Measurements from ENCODE around the gene EPN2.

The EPN2 gene

DNA sequence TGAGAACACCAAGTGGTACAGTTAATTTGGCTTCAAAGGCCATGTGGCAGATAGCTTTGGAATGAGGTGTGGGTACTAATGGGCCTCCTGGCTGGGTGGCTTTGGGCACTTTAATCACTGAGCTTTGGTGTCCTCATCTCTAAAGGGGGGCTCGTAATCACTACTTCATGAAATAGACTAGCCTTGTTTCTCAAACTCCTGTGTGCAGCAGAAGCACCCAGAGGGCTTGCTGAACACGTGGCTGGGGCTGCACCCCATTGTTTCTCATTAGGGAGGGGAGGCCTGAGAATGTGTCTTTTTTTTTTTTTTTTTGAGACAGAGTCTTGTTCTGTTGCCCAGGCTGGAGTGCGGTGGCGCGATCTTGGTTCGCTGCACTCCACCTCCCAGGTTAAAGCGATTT, 5.8 kb downstream of the EPN2 start:
- H3K9ac ChIP-seq (ENCODE audit: low read depth in 1 of 2, low read length in 2 of 2) = no peak overlapping the region
- no peak overlapping the region for H3K27ac ChIP-seq (ENCODE audit: low read depth, low read length)
- peaks cover 8 to 20% of the 10 kb centered on the region in 2 donors for H3K4me1 ChIP-seq (ENCODE audit: control insufficient read depth in 1 of 2, insufficient read depth in 2 of 2, low read length in 2 of 2)

DNA sequence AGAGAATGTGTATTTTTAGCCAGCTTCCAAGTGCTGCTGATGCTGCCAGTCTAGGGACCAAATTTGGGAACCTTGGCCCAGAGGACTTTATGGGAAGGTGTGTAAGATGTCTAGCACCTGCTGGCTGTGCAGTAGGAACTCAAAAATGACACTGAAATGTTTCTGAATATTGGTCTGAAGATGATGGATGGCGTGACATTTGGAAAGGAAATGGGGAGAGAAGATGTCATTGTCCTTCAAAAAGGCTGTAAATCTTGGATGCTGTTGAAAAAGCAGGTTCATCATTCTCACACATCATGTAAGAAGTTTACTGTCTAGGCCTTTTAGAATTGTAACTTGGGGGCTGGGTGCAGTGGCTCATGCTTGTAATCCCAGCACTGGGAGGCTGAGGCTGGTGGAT, 6.7 kb downstream of the EPN2 start:
- Histone ChIP-seq H3K27ac (ENCODE audit: low read depth, low read length) (no peak overlapping the region), H3K4me3 (ENCODE audit: low read depth in 1 of 2, low read length in 2 of 2) (no peak overlapping the region), H3K36me3 (ENCODE audit: control insufficient read depth in 1 of 2, insufficient read depth in 2 of 2, low read length in 2 of 2) (no peaks in the 10 kb centered on the region), H3K9me3 (ENCODE audit: control insufficient read depth in 1 of 2, low read length in 2 of 2) (no peaks in the 10 kb centered on the region), H3K9ac (ENCODE audit: low read depth in 1 of 2, low read length in 2 of 2) (no peak overlapping the region), H3K27me3 (ENCODE audit: control insufficient read depth in 1 of 2, insufficient read depth in 2 of 2, low read length in 2 of 2) (no peaks in the 10 kb centered on the region), H3K4me1 (ENCODE audit: control insufficient read depth in 1 of 2, insufficient read depth in 2 of 2, low read length in 2 of 2) (peaks cover 10 to 21% of the 10 kb centered on the region in 2 donors)

More for the DNA sequence above, 5.8 kb downstream of the EPN2 start:
- Histone ChIP-seq H3K27me3 (ENCODE audit: control insufficient read depth in 1 of 2, insufficient read depth in 2 of 2, low read length in 2 of 2) (no peaks in the 10 kb centered on the region), H3K4me3 (ENCODE audit: low read depth in 1 of 2, low read length in 2 of 2) (no peak overlapping the region), H3K9me3 (ENCODE audit: control insufficient read depth in 1 of 2, low read length in 2 of 2) (no peaks in the 10 kb centered on the region), H3K36me3 (ENCODE audit: control insufficient read depth in 1 of 2, insufficient read depth in 2 of 2, low read length in 2 of 2) (no peaks in the 10 kb centered on the region)

DNA sequence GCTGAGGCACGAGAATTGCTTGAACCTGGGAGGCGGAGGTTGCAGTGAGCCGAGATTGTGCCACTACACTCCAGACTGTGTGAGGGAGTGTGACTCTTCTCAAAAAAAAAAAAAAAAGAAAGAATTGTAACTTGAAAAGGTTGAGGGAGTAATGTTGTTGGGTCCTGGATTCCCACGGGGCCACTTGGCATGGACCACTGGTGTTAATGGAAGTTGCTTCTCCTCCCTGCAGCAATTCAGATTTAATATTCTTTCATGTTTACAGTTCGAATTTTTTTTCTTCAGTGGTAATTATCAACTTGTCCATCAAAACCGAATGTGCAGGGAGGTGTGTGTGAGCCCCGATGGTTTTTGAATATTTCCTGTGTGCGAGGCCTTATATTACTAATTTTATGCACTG, 7.2 kb downstream of the EPN2 start:
- no peaks in the 10 kb centered on the region for H3K9me3 ChIP-seq (ENCODE audit: control insufficient read depth in 1 of 2, low read length in 2 of 2)
- no peaks in the 10 kb centered on the region for H3K36me3 ChIP-seq (ENCODE audit: control insufficient read depth in 1 of 2, insufficient read depth in 2 of 2, low read length in 2 of 2)
- no peak overlapping the region for H3K9ac ChIP-seq (ENCODE audit: low read depth in 1 of 2, low read length in 2 of 2)
- no peak overlapping the region for H3K4me3 ChIP-seq (ENCODE audit: low read depth in 1 of 2, low read length in 2 of 2)
- peaks cover 15 to 26% of the 10 kb centered on the region in 2 donors for H3K4me1 ChIP-seq (ENCODE audit: control insufficient read depth in 1 of 2, insufficient read depth in 2 of 2, low read length in 2 of 2)
- no peaks in the 10 kb centered on the region for H3K27me3 ChIP-seq (ENCODE audit: control insufficient read depth in 1 of 2, insufficient read depth in 2 of 2, low read length in 2 of 2)
- H3K27ac ChIP-seq (ENCODE audit: low read depth, low read length) = no peak overlapping the region

DNA sequence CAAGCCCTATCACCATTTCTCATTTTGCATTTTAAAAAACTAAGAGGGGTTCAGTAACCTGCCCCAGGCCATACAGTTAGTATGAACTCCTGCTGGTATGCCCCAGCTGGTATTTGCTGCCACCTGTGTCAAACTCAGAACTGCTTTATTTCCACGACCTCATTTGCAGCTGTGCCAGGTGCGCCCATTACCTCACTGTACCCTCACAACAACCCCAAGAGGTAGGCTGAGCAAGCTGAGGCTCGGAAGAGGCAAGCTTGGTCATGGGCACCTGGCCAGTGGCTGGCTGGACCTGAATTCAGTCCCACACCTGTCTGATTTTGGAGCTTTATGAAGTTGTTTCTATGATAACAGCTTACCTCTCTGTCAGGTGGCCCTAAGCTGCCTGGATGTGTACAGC, 7.6 kb downstream of the EPN2 start:
- Histone ChIP-seq H3K27me3 (ENCODE audit: control insufficient read depth in 1 of 2, insufficient read depth in 2 of 2, low read length in 2 of 2) (no peaks in the 10 kb centered on the region), H3K4me1 (ENCODE audit: control insufficient read depth in 1 of 2, insufficient read depth in 2 of 2, low read length in 2 of 2) (peaks cover 19 to 28% of the 10 kb centered on the region in 2 donors), H3K4me3 (ENCODE audit: low read depth in 1 of 2, low read length in 2 of 2) (no peak overlapping the region), H3K27ac (ENCODE audit: low read depth, low read length) (no peak overlapping the region), H3K36me3 (ENCODE audit: control insufficient read depth in 1 of 2, insufficient read depth in 2 of 2, low read length in 2 of 2) (no peaks in the 10 kb centered on the region), H3K9me3 (ENCODE audit: control insufficient read depth in 1 of 2, low read length in 2 of 2) (no peaks in the 10 kb centered on the region), H3K9ac (ENCODE audit: low read depth in 1 of 2, low read length in 2 of 2) (no peak overlapping the region)

DNA sequence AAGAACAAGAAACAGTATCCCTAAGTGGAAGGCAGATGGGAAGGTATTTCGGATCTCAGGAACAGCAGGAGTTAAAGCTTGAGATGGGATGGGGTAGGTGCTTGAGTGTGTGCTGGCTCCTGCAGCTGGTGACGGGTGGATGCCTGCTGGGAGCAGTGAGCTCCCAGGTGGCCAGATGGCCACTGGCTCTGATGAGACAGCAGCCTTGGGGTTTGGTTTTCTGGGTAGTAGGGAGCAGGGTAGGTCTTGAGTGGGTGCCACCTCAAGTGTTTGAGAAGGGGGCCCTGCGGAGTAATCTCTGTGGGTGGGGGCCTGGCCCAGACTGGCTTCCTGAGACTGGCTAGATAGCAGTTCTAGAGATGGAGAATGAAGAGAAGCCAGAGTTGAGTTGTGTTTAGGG, 10.3 kb downstream of the EPN2 start:
- Histone ChIP-seq H3K36me3 (ENCODE audit: control insufficient read depth in 1 of 2, insufficient read depth in 2 of 2, low read length in 2 of 2) (no peaks in the 10 kb centered on the region), H3K4me3 (ENCODE audit: low read depth in 1 of 2, low read length in 2 of 2) (no peak overlapping the region), H3K27ac (ENCODE audit: low read depth, low read length) (no peak overlapping the region), H3K9me3 (ENCODE audit: control insufficient read depth in 1 of 2, low read length in 2 of 2) (no peaks in the 10 kb centered on the region), H3K27me3 (ENCODE audit: control insufficient read depth in 1 of 2, insufficient read depth in 2 of 2, low read length in 2 of 2) (no peaks in the 10 kb centered on the region), H3K4me1 (ENCODE audit: control insufficient read depth in 1 of 2, insufficient read depth in 2 of 2, low read length in 2 of 2) (peaks cover 19 to 29% of the 10 kb centered on the region in 2 donors), H3K9ac (ENCODE audit: low read depth in 1 of 2, low read length in 2 of 2) (no peak overlapping the region)

DNA sequence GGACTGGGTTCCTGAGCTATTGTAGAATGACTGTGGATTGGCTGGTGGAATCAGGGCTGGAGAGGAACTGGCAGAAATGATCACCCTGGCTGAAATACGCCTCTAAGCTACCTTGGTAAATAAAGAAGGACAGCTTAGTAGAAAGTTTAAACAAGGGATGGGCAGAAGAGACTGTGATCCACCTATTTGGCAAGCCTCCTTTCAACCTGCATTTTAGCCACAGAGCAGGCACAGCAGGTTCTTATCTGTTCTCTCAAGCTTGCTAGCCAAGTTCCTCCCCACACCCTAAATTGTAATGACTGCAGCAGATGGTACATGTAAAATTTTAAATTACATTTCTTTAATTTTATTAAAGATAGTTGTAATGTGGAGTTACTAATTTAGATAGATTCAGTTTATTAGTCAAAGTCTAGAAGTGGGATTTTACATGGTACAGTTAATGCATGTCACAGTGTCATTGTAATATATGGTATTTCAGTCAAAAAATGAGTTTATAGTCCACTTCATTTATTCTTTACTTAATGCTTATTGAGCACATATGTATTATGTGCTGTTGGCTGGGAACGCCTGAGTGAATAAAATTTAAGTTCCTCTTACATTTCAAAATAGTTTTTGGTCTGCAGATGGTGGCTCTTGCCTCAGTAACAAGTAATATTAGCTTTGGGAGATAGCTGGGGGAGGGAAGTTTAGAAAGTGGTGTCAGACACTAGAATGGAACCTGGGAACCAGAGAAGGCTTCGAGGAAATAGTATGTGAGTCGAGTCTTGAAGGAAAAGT, 11.2 kb downstream of the EPN2 start:
- H3K4me1 ChIP-seq (ENCODE audit: control insufficient read depth in 1 of 2, insufficient read depth in 2 of 2, low read length in 2 of 2) = peaks cover 19 to 25% of the 10 kb centered on the region in 2 donors
- no peak overlapping the region for H3K27ac ChIP-seq (ENCODE audit: low read depth, low read length)
- no peaks in the 10 kb centered on the region for H3K9me3 ChIP-seq (ENCODE audit: control insufficient read depth in 1 of 2, low read length in 2 of 2)
- H3K27me3 ChIP-seq (ENCODE audit: control insufficient read depth in 1 of 2, insufficient read depth in 2 of 2, low read length in 2 of 2) = no peaks in the 10 kb centered on the region
- no peak overlapping the region for H3K4me3 ChIP-seq (ENCODE audit: low read depth in 1 of 2, low read length in 2 of 2)
- no peak overlapping the region for H3K9ac ChIP-seq (ENCODE audit: low read depth in 1 of 2, low read length in 2 of 2)
- H3K36me3 ChIP-seq (ENCODE audit: control insufficient read depth in 1 of 2, insufficient read depth in 2 of 2, low read length in 2 of 2) = no peaks in the 10 kb centered on the region

DNA sequence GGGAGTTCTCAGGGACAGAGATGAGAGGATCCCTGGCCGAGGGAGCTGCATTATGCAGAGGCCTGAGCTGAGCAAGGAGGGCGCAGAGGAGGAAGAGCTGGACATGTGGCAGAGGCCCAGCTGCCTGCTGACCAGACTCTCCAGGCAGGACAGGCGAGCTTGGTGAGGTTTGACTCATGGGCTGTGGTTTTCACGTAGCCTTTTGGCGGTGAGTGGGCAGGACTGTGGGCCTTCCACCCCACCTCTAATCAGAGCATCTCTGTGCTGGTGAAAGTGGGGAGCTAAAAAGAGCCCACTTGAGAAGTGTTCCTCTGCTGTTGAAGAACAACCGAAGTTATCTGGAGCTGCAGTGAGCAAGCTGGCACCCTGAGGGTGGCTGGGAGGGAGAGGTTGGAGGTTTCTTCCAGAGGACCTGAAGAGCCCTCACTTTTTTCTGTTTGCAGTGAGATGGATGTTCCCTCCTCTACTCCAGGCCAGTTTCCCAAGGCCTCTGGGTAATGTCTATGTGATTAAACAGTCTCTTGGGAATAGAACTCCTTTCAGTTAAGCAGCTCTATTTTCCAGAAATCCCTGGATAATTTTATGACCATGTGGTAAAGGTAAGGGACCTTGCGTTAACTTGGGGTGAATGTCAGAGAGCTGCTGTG, 11.9 kb downstream of the EPN2 start:
- H3K27me3 ChIP-seq (ENCODE audit: control insufficient read depth in 1 of 2, insufficient read depth in 2 of 2, low read length in 2 of 2) = no peaks in the 10 kb centered on the region
- H3K9me3 ChIP-seq (ENCODE audit: control insufficient read depth in 1 of 2, low read length in 2 of 2) = no peaks in the 10 kb centered on the region
- H3K4me3 ChIP-seq (ENCODE audit: low read depth in 1 of 2, low read length in 2 of 2) = no peak overlapping the region
- no peak overlapping the region for H3K27ac ChIP-seq (ENCODE audit: low read depth, low read length)
- H3K9ac ChIP-seq (ENCODE audit: low read depth in 1 of 2, low read length in 2 of 2) = no peak overlapping the region
- H3K36me3 ChIP-seq (ENCODE audit: control insufficient read depth in 1 of 2, insufficient read depth in 2 of 2, low read length in 2 of 2) = no peaks in the 10 kb centered on the region
- peaks cover 19 to 25% of the 10 kb centered on the region in 2 donors for H3K4me1 ChIP-seq (ENCODE audit: control insufficient read depth in 1 of 2, insufficient read depth in 2 of 2, low read length in 2 of 2)

DNA sequence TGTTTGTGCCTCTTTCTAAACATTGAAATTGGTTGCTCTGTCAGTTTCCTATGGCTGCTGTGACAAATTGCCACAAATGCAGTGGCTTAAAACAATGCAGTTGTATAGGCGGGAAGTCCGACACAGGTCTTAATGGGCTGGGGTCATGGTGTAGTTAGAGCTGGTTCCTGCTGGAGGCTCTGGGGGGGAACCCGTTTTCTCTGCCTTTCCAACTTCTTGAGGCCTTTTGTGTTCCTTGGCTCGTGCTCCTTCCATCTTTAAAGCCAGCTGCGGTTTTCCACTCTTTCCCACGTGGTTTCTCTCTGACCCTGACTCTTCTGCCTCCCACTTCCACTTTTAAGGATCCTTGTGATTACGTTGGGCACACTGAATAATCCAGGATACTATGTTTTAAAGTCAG, 12.5 kb downstream of the EPN2 start:
- Histone ChIP-seq H3K4me3 (ENCODE audit: low read depth in 1 of 2, low read length in 2 of 2) (no peak overlapping the region), H3K27ac (ENCODE audit: low read depth, low read length) (no peak overlapping the region), H3K9ac (ENCODE audit: low read depth in 1 of 2, low read length in 2 of 2) (no peak overlapping the region), H3K9me3 (ENCODE audit: control insufficient read depth in 1 of 2, low read length in 2 of 2) (no peaks in the 10 kb centered on the region), H3K36me3 (ENCODE audit: control insufficient read depth in 1 of 2, insufficient read depth in 2 of 2, low read length in 2 of 2) (no peaks in the 10 kb centered on the region), H3K4me1 (ENCODE audit: control insufficient read depth in 1 of 2, insufficient read depth in 2 of 2, low read length in 2 of 2) (peaks cover 19 to 25% of the 10 kb centered on the region in 2 donors), H3K27me3 (ENCODE audit: control insufficient read depth in 1 of 2, insufficient read depth in 2 of 2, low read length in 2 of 2) (no peaks in the 10 kb centered on the region)

DNA sequence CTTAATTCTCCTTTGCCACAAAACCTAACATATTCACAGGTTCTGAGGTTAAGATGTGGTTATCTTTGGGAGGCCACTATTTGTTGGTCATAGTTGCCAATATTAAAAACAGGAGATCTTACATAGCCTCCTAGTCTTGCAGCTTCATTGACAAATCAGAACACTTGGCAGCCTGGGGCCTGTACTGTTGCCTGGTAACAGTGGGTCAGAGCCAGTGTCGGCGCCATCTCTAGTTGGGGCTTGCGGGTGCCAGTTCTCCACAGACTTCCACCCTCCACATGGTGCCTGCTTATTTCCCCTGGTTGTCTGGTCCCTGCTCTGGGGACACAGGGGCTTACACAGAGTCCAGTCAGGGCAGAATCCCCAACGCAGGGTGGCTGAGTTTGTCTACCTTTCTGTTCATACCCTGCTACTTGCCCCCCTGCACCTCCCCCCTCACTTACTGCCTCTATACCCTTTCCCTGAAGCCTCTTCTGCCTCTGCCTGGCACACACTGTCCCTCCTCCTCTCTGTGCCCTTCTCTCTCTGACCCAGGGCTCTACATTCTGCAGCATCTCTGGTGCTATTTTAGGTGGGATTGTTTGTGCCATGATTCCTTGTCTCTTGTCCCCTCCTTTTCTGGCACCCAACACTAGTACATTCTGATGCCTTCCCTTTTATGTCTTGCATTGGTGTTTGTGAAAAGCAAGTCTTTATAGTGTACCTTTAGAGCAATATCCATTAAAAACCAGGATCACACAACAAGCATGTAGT, 13.4 kb downstream of the EPN2 start:
- no peak overlapping the region for H3K4me3 ChIP-seq (ENCODE audit: low read depth in 1 of 2, low read length in 2 of 2)
- H3K36me3 ChIP-seq (ENCODE audit: control insufficient read depth in 1 of 2, insufficient read depth in 2 of 2, low read length in 2 of 2) = no peaks in the 10 kb centered on the region
- H3K27ac ChIP-seq (ENCODE audit: low read depth, low read length) = no peak overlapping the region
- H3K9ac ChIP-seq (ENCODE audit: low read depth in 1 of 2, low read length in 2 of 2) = no peak overlapping the region
- H3K27me3 ChIP-seq (ENCODE audit: control insufficient read depth in 1 of 2, insufficient read depth in 2 of 2, low read length in 2 of 2) = no peaks in the 10 kb centered on the region
- H3K9me3 ChIP-seq (ENCODE audit: control insufficient read depth in 1 of 2, low read length in 2 of 2) = no peaks in the 10 kb centered on the region
- peaks cover 19 to 25% of the 10 kb centered on the region in 2 donors for H3K4me1 ChIP-seq (ENCODE audit: control insufficient read depth in 1 of 2, insufficient read depth in 2 of 2, low read length in 2 of 2)

DNA sequence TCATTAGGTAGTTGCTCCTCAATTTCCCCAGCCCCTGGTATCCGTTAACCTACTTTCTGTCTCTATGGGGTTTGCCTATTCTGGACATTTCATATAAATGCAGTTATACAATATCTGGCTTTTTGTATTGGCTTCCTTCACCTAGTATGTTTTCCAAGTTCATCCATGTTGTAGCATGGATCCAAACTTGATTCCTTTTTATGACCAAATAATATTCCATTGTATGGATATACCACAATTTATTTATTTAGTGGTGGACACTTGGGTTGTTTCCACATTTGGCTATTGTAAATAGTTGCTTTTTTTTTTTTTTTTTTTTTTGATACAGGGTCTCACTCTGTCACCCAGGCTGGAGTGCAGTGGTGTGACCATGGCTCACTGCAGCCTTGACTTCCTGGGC, 15.9 kb downstream of the EPN2 start:
- Histone ChIP-seq H3K9ac (ENCODE audit: low read depth in 1 of 2, low read length in 2 of 2) (no peak overlapping the region), H3K27me3 (ENCODE audit: control insufficient read depth in 1 of 2, insufficient read depth in 2 of 2, low read length in 2 of 2) (no peaks in the 10 kb centered on the region), H3K9me3 (ENCODE audit: control insufficient read depth in 1 of 2, low read length in 2 of 2) (no peaks in the 10 kb centered on the region), H3K27ac (ENCODE audit: low read depth, low read length) (no peak overlapping the region), H3K36me3 (ENCODE audit: control insufficient read depth in 1 of 2, insufficient read depth in 2 of 2, low read length in 2 of 2) (no peaks in the 10 kb centered on the region), H3K4me1 (ENCODE audit: control insufficient read depth in 1 of 2, insufficient read depth in 2 of 2, low read length in 2 of 2) (peaks cover 15 to 17% of the 10 kb centered on the region in 2 donors), H3K4me3 (ENCODE audit: low read depth in 1 of 2, low read length in 2 of 2) (no peak overlapping the region)
